NOMO-1 treated with DMSO at 0.1 percent for 48 hours (cell line): Measurements from ENCODE around the gene FOSL2.
A peak's percentile ranks its signal among the peaks of the same experiment; 100 is the strongest.

ENCODE experiments used
- DNase-seq: peaks from one replicate; lab custom pipeline; 2025; ENCODE audit not compliant: unreplicated experiment; lab: John Stamatoyannopoulos, UW

Gene FOSL2

DNA sequence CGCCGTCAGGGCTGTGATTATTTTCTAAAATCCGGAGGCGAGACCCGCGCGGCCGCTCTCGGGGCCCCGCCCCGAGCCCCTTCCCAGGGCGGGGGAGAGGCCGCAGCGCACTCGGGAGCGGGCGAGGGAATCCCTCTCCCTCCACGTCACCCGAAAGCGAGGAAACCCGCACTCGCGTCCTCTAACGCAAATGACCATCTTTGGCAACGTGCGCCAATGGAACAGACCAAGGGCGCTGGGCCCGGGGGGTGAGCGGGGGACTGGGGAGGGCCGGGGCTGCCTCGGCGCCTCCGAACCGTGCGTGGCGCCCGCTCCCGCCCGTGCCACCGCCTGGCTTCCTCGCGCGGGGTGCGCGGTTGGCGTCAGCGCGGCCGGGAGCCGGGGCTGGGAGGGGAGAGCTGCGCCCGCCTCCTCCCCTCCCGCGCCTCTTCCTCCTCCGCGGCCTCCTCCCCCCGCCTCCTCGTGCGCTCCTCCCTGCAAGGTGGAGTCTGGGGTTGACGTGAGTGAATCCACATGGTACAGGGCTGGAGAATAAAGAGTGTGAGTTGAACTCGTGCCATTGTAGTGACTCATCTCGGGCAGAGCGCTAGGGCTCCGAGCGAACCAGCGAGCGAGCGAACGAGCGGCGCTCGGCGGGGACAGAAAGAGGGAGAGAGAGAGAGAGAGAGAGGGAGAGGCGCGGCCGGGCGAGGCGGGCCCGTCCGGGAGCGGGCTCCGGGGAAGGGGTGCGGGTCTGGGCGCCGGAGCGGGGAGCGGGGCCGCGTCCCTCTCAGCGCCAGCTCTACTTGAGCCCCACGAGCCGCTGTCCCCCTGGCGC is at the start of gene FOSL2:
Gene FOSL2 (plus strand): TSS at position 562 of the 817 bp plus-strand sequence. CDS start 863 bp downstream, outside the sequence.
- peak; percentile 98 for DNase-seq

- peak; percentile 73 for DNase-seq
These were observed 49.3 kb upstream of the FOSL2 start for GRCh38 chr2:28343184-28343942.

- DNase-seq = no peak
These were observed 48.5 kb upstream of the FOSL2 start for GRCh38 chr2:28343971-28344715.

- DNase-seq = no peak
These were observed 47.8 kb upstream of the FOSL2 start for GRCh38 chr2:28344756-28345373.

DNA sequence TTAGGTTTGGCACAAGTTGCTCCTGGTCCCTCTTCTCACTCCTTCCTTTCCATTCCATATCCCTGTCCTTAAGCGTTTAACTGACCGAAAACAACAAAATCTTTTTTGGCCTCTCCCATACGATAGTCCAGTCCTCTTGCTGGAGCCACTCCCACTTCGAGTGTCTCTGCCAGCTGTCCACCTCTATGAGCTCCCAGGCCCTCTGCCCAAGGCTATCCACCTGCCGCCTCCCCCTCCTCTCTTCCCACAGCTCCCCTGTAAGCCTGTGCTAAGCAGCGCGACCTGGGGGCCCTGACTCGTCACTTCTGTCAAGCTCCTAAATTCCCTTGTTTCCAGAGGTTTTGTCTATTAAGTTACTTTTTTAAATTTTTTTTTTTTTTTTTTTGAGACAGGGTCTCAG is 47.0 kb upstream of the FOSL2 start:
- DNase-seq = no peak

DNA sequence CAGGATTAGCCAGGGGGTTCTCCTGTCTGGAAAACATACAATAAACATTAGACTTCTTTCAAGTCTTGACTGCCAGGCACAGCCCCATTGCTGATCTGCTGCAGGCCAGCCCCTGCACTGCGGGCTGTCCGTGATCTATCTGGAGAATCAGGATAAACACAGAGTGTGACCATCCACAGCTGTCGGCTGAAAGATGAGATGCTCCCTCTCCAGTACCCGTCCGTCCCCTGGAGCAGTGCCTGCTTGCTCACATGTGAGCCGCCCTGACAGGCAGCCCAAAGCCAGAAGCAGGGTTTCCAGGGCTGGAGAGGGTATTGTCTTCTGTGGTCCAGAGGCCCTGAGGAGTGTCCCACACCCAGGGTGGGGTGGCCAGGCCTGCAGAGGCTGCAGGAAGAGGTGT is 46.1 kb upstream of the FOSL2 start:
- DNase-seq = no peak

- DNase-seq = no peak
These were observed 45.5 kb upstream of the FOSL2 start for GRCh38 chr2:28347193-28347592.

DNA sequence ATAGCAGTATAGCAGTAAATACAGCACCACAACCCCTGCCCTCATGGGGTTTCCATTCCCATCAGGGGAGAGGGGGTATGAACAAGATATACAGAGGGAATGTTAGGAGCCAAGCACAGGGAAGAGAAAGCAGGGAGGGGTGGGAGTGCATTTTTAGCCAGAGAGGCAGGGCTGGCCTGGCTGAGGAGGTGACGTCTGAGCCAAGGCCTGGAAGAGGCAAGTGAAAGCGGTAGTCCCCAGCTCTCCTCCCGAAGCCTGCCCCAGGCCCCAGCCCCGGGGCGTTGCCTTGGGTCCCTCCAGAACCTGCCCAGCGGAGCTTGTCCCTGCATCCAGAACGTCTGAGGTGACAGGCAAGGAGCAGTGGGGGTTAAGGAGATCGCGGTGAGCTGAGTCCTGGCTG is 45.1 kb upstream of the FOSL2 start:
- no peak for DNase-seq

GRCh38 chr2:28348149-28348567 is 44.5 kb upstream of the FOSL2 start:
- no peak for DNase-seq

DNA sequence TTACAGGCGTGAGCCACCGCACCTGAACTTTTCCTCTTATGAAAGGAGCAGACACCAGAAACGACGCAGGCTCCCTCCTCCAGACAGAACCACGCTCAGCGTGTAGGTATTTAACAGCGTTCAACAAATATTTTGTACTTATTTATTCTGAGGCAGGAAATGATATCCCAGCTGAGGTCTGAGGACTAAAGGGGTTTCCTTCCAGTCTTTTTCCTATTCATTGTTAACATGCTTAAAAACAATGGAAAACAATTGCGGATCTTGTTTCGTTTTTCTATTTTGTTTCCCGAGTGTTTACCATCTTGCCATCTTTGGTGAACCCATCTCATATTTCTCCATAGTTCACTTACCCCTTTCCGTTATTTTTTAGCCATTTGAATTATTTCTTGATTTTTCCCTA is 43.7 kb upstream of the FOSL2 start:
- no peak for DNase-seq

GRCh38 chr2:28349546-28350165 is 43.0 kb upstream of the FOSL2 start:
- DNase-seq = no peak

GRCh38 chr2:28350196-28350595 is 42.5 kb upstream of the FOSL2 start:
- no peak for DNase-seq

DNA sequence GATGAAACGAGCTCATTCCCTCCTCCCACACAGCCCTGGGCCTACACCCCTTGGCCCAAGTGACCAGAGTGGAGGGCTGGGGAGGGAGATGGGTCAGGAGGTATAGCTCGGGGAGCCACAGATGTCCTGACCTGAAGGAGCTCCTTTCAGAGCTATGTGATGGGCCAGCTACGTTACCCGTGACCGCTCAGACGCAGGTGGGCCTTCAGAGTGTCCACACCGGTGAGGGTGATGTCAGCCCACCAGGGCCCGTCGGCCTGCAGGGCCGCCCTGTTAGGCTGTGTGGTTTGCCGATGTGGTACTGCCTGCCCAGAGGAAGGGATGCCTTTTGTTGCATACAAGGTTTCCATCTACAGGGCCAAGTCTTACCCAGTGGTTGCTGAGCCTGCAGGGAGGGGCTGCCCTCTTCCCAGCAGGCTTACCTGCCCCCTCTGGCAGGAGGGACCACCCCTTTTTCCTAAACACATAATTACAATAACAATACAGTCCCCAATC is 41.8 kb upstream of the FOSL2 start:
- no peak for DNase-seq

- DNase-seq = no peak
These were observed 41.0 kb upstream of the FOSL2 start for GRCh38 chr2:28351621-28352020.

DNA sequence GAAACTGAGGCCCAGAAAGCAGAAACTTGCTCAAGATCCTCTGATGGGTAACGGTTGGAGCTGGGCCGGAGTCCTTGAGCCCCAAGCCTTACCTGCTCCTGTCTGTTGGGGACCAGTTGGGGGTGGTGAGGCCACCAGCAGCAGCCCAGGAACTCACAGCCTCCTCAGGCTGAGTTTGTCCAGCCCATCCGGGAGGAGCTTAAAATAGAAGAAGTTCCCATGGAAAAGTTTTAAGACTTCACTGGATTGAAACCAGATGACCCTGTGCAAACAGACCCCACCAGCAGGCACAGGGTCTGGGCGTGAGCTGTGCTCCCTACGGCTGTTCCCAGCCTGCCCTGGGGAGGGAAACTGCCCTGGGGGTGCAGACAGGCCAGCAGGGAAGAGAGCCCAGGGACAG is 40.6 kb upstream of the FOSL2 start:
- no peak for DNase-seq

DNA sequence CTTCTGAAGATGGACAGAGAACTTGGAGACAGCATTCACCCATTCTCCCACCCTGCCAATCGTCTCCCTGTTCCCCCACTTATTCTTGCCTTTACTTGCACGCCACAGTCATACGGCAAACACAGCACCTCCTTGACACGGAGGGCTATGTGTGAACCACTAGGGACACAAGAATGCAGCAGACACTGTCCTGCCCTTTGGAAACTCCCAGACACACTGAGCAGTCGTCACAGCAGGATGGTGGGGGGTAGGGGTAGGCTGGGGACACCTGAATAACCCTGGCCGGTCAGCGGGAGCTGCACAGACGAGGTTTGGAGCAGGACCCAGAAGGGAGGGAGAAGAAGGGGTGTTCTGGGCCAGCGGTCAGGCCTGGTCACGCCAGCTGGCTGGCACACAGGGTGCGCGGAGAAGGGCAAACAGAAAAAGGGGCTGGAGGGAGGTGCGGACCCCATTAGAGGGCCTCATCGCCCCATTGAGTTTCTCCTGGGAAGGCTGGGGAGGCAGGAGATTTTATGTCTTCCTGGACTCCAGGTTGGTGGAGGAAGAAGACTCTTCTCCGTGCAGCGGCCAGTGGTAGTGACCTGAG is 40.0 kb upstream of the FOSL2 start:
- DNase-seq = no peak

DNA sequence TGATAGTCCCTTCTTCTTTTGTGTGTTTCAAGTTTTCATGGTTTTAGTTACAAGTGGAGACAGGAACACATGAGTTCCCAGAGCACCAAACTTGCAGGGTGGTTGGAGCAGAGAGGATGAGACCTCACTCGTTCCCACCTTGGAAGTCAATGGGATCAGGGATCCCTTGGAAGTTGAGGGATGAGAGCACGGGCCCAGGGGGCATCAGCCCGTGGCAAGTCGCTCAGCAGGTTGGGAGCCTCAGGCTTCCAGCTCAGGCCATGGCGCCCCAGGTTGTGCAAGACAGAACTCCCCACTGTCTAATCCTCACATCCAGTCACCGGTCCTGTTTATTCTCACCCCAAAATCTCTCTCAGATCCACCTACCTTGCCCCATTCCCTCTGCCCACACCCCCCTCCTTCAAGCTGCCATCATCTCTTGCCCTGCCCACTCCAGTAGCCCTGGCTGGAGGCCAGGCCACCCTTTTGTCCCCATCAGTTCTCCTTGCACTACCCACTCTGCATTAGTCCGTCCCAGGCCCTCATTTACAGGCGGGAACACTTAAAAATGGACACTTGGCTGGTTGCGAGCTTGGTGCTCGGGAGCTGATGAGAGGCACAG is 37.6 kb upstream of the FOSL2 start:
- no peak for DNase-seq

DNA sequence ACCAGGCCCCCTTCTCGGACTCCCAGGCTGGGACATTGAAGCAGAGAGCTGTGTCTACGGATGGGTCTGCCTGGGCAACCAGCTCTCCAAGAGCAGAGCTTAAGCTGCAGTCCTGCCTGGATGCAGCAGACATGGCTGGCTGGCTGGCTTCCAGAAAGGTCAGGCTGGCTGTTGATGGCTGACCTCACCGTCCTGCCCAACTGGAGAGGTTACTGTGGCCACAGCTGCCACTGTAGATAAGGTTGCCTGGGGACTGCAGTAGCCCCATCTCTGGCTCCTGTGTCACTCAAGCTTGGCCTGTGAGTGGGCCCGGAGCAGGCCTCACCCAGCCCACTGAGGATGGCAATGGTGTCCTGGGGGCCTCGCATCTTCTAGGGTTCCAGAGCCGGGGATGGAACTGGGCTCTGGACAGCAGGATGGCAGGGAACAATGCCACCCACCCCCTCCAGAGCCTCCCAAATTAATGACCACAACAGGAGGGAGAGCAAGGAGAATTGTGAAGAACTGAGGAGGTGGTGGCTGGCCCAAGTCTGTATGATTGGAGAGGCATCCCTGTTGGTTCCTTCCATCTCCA is 37.0 kb upstream of the FOSL2 start:
- no peak for DNase-seq

- DNase-seq = no peak
These were observed 36.4 kb upstream of the FOSL2 start for GRCh38 chr2:28356095-28356911.
